ENCODE data around the gene SIX3.

Gene SIX3

GRCh38 chr2:44930274-44931197, 11.0 kb upstream of the SIX3 start:
- no peak overlapping the region for H3K4me3 ChIP-seq (ENCODE audit: control insufficient read depth, low read depth, low read length)
- DNase-seq (ENCODE audit: low read depth), result no peak
- no peak for TF ChIP-seq CTCF (conservative IDR thresholded peaks at IDR 0.05; ENCODE audit: control insufficient read depth, insufficient read depth, low read depth, low read length)

GRCh38 chr2:44931198-44931780, 10.2 kb upstream of the SIX3 start:
- TF ChIP-seq CTCF (conservative IDR thresholded peaks at IDR 0.05; ENCODE audit: control insufficient read depth, insufficient read depth, low read depth, low read length), result no peak

GRCh38 chr2:44932079-44932478, 9.4 kb upstream of the SIX3 start:
- H3K4me3 ChIP-seq (ENCODE audit: control insufficient read depth, low read depth, low read length), result no peak overlapping the region
- no peak for DNase-seq (ENCODE audit: low read depth)
- no peak for TF ChIP-seq CTCF (conservative IDR thresholded peaks at IDR 0.05; ENCODE audit: control insufficient read depth, insufficient read depth, low read depth, low read length)

More at GRCh38 chr2:44931198-44931780, 10.2 kb upstream of the SIX3 start:
- no peak for DNase-seq (ENCODE audit: low read depth)
- H3K4me3 ChIP-seq (ENCODE audit: control insufficient read depth, low read depth, low read length), result no peak overlapping the region

GRCh38 chr2:44932564-44933392, 8.7 kb upstream of the SIX3 start:
- H3K4me3 ChIP-seq (ENCODE audit: control insufficient read depth, low read depth, low read length), result no peak overlapping the region
- no peak for DNase-seq (ENCODE audit: low read depth)
- no peak for TF ChIP-seq CTCF (conservative IDR thresholded peaks at IDR 0.05; ENCODE audit: control insufficient read depth, insufficient read depth, low read depth, low read length)

- no peak for DNase-seq (ENCODE audit: low read depth)
- no peak for TF ChIP-seq CTCF (conservative IDR thresholded peaks at IDR 0.05; ENCODE audit: control insufficient read depth, insufficient read depth, low read depth, low read length)
- H3K4me3 ChIP-seq (ENCODE audit: control insufficient read depth, low read depth, low read length), result no peak overlapping the region
Observed at GRCh38 chr2:44933434-44933951, 8.0 kb upstream of the SIX3 start.

Measured in fibroblast of mammary gland (primary cell).